GM20431 (cell line): ENCODE results near the gene SF1.

Source experiments
- in situ Hi-C: fragments of 300-500 bp; cut with MseI, MboI; formaldehyde crosslinking; loops from one replicate; pipeline ENCODE4 v1.15.0; 2020; ENCODE audit warnings: low sequenced_read_pairs; ENCODE audit not compliant: unreplicated experiment

Gene SF1

GRCh38 chr11:64728757-64729365 is 49.5 kb downstream of the SF1 start:
- in situ Hi-C loops, result no loop called here

GRCh38 chr11:64726867-64727530 is 51.3 kb downstream of the SF1 start:
- in situ Hi-C loops, result no loop called here

- in situ Hi-C loops, result no loop called here
Measured at GRCh38 chr11:64726211-64726641, 52.1 kb downstream of the SF1 start.

GRCh38 chr11:64724863-64725532 is 53.3 kb downstream of the SF1 start:
- in situ Hi-C loops, result no loop called here

GRCh38 chr11:64723907-64724862 is 54.2 kb downstream of the SF1 start:
- in situ Hi-C loops, result no loop called here

GRCh38 chr11:64723117-64723906 is 55.0 kb downstream of the SF1 start, which contains the start of gene NRXN2:
TSS of gene NRXN2 (minus strand) at chr11:64723197. CDS start at chr11:64713699, 9,498 bp downstream.
- in situ Hi-C loops, result no loop called here

GRCh38 chr11:64722141-64723065 is 55.9 kb downstream of the SF1 start:
- in situ Hi-C loops, result no loop called here

GRCh38 chr11:64721359-64721699 is 57.0 kb downstream of the SF1 start:
- in situ Hi-C loops, result no loop called here

GRCh38 chr11:64720640-64721358 is 57.5 kb downstream of the SF1 start:
- in situ Hi-C loops, result no loop called here

- in situ Hi-C loops, result no loop called here
Measured at GRCh38 chr11:64720167-64720566, 58.2 kb downstream of the SF1 start.

- in situ Hi-C loops, result no loop called here
Measured at GRCh38 chr11:64719406-64719805, 58.9 kb downstream of the SF1 start.

- in situ Hi-C loops, result no loop called here
Measured at GRCh38 chr11:64718780-64719124, 59.6 kb downstream of the SF1 start.

- in situ Hi-C loops, result no loop called here
Measured at GRCh38 chr11:64718084-64718779, 60.1 kb downstream of the SF1 start.

- in situ Hi-C loops, result no loop called here
Measured at GRCh38 chr11:64717268-64717578, 61.1 kb downstream of the SF1 start.

- in situ Hi-C loops, result no loop called here
Measured at GRCh38 chr11:64716473-64717267, 61.7 kb downstream of the SF1 start.

- in situ Hi-C loops, result no loop called here
Measured at GRCh38 chr11:64715756-64716472, 62.4 kb downstream of the SF1 start.
